HG02571 (cell line): ENCODE measurements around the gene SIRPA.

Experiments
- ATAC-seq: cut with Tn5 transposase; IDR thresholded peaks from one replicate; pipeline ENCODE4 v1.9.1; 2021; ENCODE audit warnings: mild to moderate bottlenecking, moderate library complexity; ENCODE audit not compliant: unreplicated experiment

The SIRPA gene

GRCh38 chr20:1894951-1895673 lies at the start of gene SIRPA:
SIRPA (plus strand) TSS chr20:1895407; CDS start chr20:1895448, 41 bp downstream.
- no peak for ATAC-seq

- no peak for ATAC-seq
Observed at GRCh38 chr20:1845701-1846100, 49.5 kb upstream of the SIRPA start.

GRCh38 chr20:1846341-1846740 lies 48.9 kb upstream of the SIRPA start:
- no peak for ATAC-seq

GRCh38 chr20:1846876-1847275 lies 48.3 kb upstream of the SIRPA start:
- ATAC-seq = no peak

GRCh38 chr20:1847780-1848179 lies 47.4 kb upstream of the SIRPA start:
- ATAC-seq = no peak

- no peak for ATAC-seq
Observed at GRCh38 chr20:1848373-1848772, 46.8 kb upstream of the SIRPA start.

- ATAC-seq = no peak
Observed at GRCh38 chr20:1851396-1851795, 43.8 kb upstream of the SIRPA start.

- no peak for ATAC-seq
Observed at GRCh38 chr20:1853473-1853872, 41.7 kb upstream of the SIRPA start.

GRCh38 chr20:1854246-1854645 lies 41.0 kb upstream of the SIRPA start:
- ATAC-seq = no peak

GRCh38 chr20:1855109-1855508 lies 40.1 kb upstream of the SIRPA start:
- ATAC-seq = no peak

- ATAC-seq = no peak
Observed at GRCh38 chr20:1855690-1856089, 39.5 kb upstream of the SIRPA start.

GRCh38 chr20:1856424-1856823 lies 38.8 kb upstream of the SIRPA start:
- no peak for ATAC-seq

- ATAC-seq = no peak
Observed at GRCh38 chr20:1857466-1857865, 37.7 kb upstream of the SIRPA start.

GRCh38 chr20:1858871-1859270 lies 36.3 kb upstream of the SIRPA start:
- ATAC-seq = no peak

GRCh38 chr20:1860446-1860845 lies 34.8 kb upstream of the SIRPA start:
- no peak for ATAC-seq

GRCh38 chr20:1861347-1861976 lies 33.7 kb upstream of the SIRPA start:
- no peak for ATAC-seq

GRCh38 chr20:1861996-1862662 lies 33.1 kb upstream of the SIRPA start:
- no peak for ATAC-seq

GRCh38 chr20:1862663-1863053 lies 32.5 kb upstream of the SIRPA start:
- no peak for ATAC-seq

GRCh38 chr20:1863296-1863695 lies 31.9 kb upstream of the SIRPA start:
- no peak for ATAC-seq

- ATAC-seq = no peak
Observed at GRCh38 chr20:1866834-1867233, 28.4 kb upstream of the SIRPA start.

- no peak for ATAC-seq
Observed at GRCh38 chr20:1867495-1868260, 27.5 kb upstream of the SIRPA start.
